K562 (cell line): ENCODE measurements around the gene LCE1A. TPM values are rescaled to one million over a fixed set of nuclear protein-coding genes. Genes with fewer than 3 reads are reported as not detected.

Experiments
- ATAC-seq: fragments of 200-7000 bp; cut with Tn5 transposase; 3 replicates; pipeline ENCODE4 v1.9.1; 2020; ENCODE audit warnings: moderate library complexity
- BruUV-seq: library from RNA; stranded (reverse); fragments of 400-500 nt; replicated peaks from 2 replicates; lab custom pipeline; 2021; lab: Mats Ljungman, UMichigan
- CTCF ChIA-PET: fragments of 300-600 bp; formaldehyde crosslinking; extraction: SDS; loops from one replicate; lab custom pipeline; 2021; ENCODE audit warnings: low intra/inter-chr PET ratio; lab: Yijun Ruan, JAX
- POLR2A ChIA-PET: fragments of 300-600, 350-650 bp; sonication (Branson Sonifier 250); formaldehyde crosslinking; extraction: SDS; loops from one replicate; lab custom pipeline; 2021; ENCODE audit warnings: antibody characterized with exemption, inconsistent platforms; lab: Yijun Ruan, JAX
- DNase-seq, 4 experiments: peaks; one replicate each; pipeline versions ENCODE4 v3.0.0 to v3.0.0-alpha.2; 2011 to 2018; ENCODE audit warnings: low spot score in 3 of 4, mixed read lengths in 3 of 4; ENCODE audit errors: extremely low read depth in 1 of 4
- FAIRE-seq: peaks from 2 replicates; lab custom pipeline; 2011; peaks lifted over from hg19 to GRCh38; lab: Jason Lieb, UNC
- H2AFZ ChIP-seq: 2 replicates; pipeline ENCODE4 v1.6.0; 2011; ENCODE audit warnings: low read depth, low read length, control low read depth, inconsistent platforms
- H3K27ac ChIP-seq: fragments of 200-600 bp; 3 replicates; pipeline ENCODE4 v1.8.0; 2011; ENCODE audit warnings: low read depth, mild to moderate bottlenecking, control low read depth, inconsistent platforms, low read length, moderate library complexity, mixed read lengths; ENCODE audit errors: extremely low read depth
- H3K27me3 ChIP-seq, 2 experiments: fragments of 300-600 bp in 1 of 2; 2 replicates in 1 of 2; 3 replicates in 1 of 2; pipeline versions ENCODE4 v1.6.0 to v1.8.0; 2011; ENCODE audit warnings: inconsistent platforms in 2 of 2, low read length in 2 of 2, mild to moderate bottlenecking in 1 of 2, mixed read lengths in 1 of 2, moderate library complexity in 1 of 2; ENCODE audit not compliant: control insufficient read depth in 2 of 2, insufficient read depth in 2 of 2
- H3K36me3 ChIP-seq: fragments of 300-600 bp; 3 replicates; pipeline ENCODE4 v1.8.0; 2011; ENCODE audit warnings: mild to moderate bottlenecking, low read length, inconsistent platforms; ENCODE audit not compliant: control insufficient read depth, insufficient read depth
- H3K4me1 ChIP-seq, 2 experiments: fragments of 200-600 bp in 1 of 2; replicated peaks in 1 of 2; 2 replicates in 1 of 2; 3 replicates in 1 of 2; pipeline versions ENCODE4 v1.5.1 to v1.8.0; 2011; ENCODE audit warnings: inconsistent platforms in 2 of 2, low read length in 2 of 2, mild to moderate bottlenecking in 1 of 2, mixed read lengths in 1 of 2, moderate library complexity in 1 of 2; ENCODE audit not compliant: control insufficient read depth in 2 of 2, insufficient read depth in 2 of 2
- H3K4me2 ChIP-seq: 2 replicates; pipeline ENCODE4 v1.6.1; 2011; ENCODE audit warnings: low read length, control low read depth, inconsistent platforms, mixed read lengths; ENCODE audit not compliant: insufficient read depth
- H3K4me3 ChIP-seq: fragments of 200-600 bp; sonication (generic), shearing (Covaris generic); 2 replicates; pipeline ENCODE4 v1.5.1; 2016; ENCODE audit warnings: control low read depth, inconsistent platforms
- H3K79me2 ChIP-seq: fragments of 200-600 bp; 3 replicates; pipeline ENCODE4 v1.8.0; 2011; ENCODE audit warnings: low read length, inconsistent platforms; ENCODE audit not compliant: control insufficient read depth, insufficient read depth
- H3K9ac ChIP-seq, 2 experiments: 2 replicates each; pipeline versions ENCODE4 v1.6.0 to v1.6.1; 2011; ENCODE audit warnings: low read depth in 2 of 2, low read length in 2 of 2, control low read depth in 1 of 2, inconsistent platforms in 1 of 2, mild to moderate bottlenecking in 1 of 2, mixed read lengths in 1 of 2; ENCODE audit not compliant: insufficient read depth in 1 of 2
- H3K9me1 ChIP-seq: one replicate; pipeline ENCODE4 v1.6.0; 2011; ENCODE audit warnings: inconsistent platforms, mild to moderate bottlenecking, low read length, moderate library complexity; ENCODE audit not compliant: control insufficient read depth, insufficient read depth
- H3K9me3 ChIP-seq: replicated peaks from 2 replicates; pipeline ENCODE4 v1.5.1; 2011; ENCODE audit warnings: low read depth, low read length, inconsistent platforms; ENCODE audit not compliant: control insufficient read depth, insufficient read depth
- H4K20me1 ChIP-seq: replicated peaks from 2 replicates; pipeline ENCODE4 v1.6.1; 2011; ENCODE audit warnings: low read length, inconsistent platforms, mixed read lengths; ENCODE audit not compliant: control insufficient read depth, insufficient read depth
- CREB3 ChIP-seq: fragments of 450-650 bp; conservative IDR thresholded peaks from 2 replicates; pipeline ENCODE4 v1.6.1; 2016; ENCODE audit warnings: missing genetic modification characterization, low read depth, mild to moderate bottlenecking, missing compliant biosample characterization, moderate library complexity
- CREM ChIP-seq: IDR thresholded peaks from 2 replicates; pipeline ENCODE4 v1.6.1; 2014; ENCODE audit warnings: antibody characterized with exemption, low read depth
- FOXJ3 ChIP-seq: sonication (generic); formaldehyde crosslinking; IDR thresholded peaks from 2 replicates; pipeline ENCODE4 v1.4.0; 2020; ENCODE audit warnings: mild to moderate bottlenecking, missing genetic modification reagents
- HMGXB4 ChIP-seq: sonication (generic); formaldehyde crosslinking; IDR thresholded peaks from 2 replicates; pipeline ENCODE4 v1.8.1; 2023; ENCODE audit warnings: mild to moderate bottlenecking, missing genetic modification reagents
- LCOR ChIP-seq: sonication (generic); formaldehyde crosslinking; IDR thresholded peaks from 2 replicates; pipeline ENCODE4 v1.8.0; 2022; ENCODE audit warnings: mild to moderate bottlenecking, missing genetic modification reagents
- RAD21 ChIP-seq, 2 experiments: fragments of 250-450 bp in 1 of 2; fragments of 450-650 bp in 1 of 2; sonication (Bioruptor Pico) in 1 of 2; formaldehyde crosslinking in 1 of 2; IDR thresholded peaks in 1 of 2; conservative IDR thresholded peaks in 1 of 2; 2 replicates each; pipeline versions ENCODE4 v1.4.0 to v1.8.0; 2020 to 2022; ENCODE audit warnings: mild to moderate bottlenecking in 2 of 2, moderate library complexity in 1 of 2
- RBM17 ChIP-seq: fragments of 200-400 bp; formaldehyde crosslinking; IDR thresholded peaks from 2 replicates; pipeline ENCODE4 v1.6.1; 2017; ENCODE audit warnings: low read depth, mild to moderate bottlenecking, low read length, borderline replicate concordance
- ZNF124 ChIP-seq: sonication (generic); formaldehyde crosslinking; IDR thresholded peaks from 2 replicates; pipeline ENCODE4 v1.8.1; 2022; ENCODE audit warnings: missing genetic modification reagents
- ZNF436 ChIP-seq: fragments of 250-450, 450-650 bp; sonication (Bioruptor Pico); formaldehyde crosslinking; IDR thresholded peaks from 2 replicates; pipeline ENCODE4 v1.7.0; 2020; ENCODE audit warnings: mild to moderate bottlenecking
- whole genome bisulfite sequencing: fragments of 100-300 bp; shearing (Covaris generic); methylation state at CpG from one replicate; pipeline ENCODE4 v1.1.6; 2016; ENCODE audit warnings: low coverage, mixed read lengths; ENCODE audit not compliant: insufficient coverage; ENCODE audit errors: missing lambda C conversion rate; 5-methylcytosine and 5-hydroxymethylcytosine counted together
- in situ Hi-C: fragments of 300-500 bp; cut with MboI; formaldehyde crosslinking; loops from 4 replicates; pipeline ENCODE4 v1.15.0; 2018; ENCODE audit warnings: inconsistent platforms, mixed read lengths
- intact Hi-C: fragments of 100-400 bp; cut with micrococcal nuclease; formaldehyde crosslinking; loops from 2 replicates; pipeline ENCODE4 v1.14.2; 2022
- polyA plus RNA-seq, 8 experiments: library from polyadenylated mRNA; depleted of rRNA in 4 of 8; stranded (reverse) in 5 of 8; unstranded in 3 of 8; fragments of >200 nt; fragmentation: Nextera tagmentation in 2 of 8; fragmentation: Illumina TruSeq in 1 of 8; extraction: Ambion mirVana in 2 of 8; extraction: Trizol in 1 of 8; gene quantifications; 2 replicates each; pipeline versions ENCODE4 v1.2.1 to v1.2.3, GENCODE V29; 2011 to 2014; ENCODE audit warnings: inconsistent platforms in 1 of 8, missing spikeins in 1 of 8
- total RNA-seq, 7 experiments: library from RNA; depleted of rRNA in 6 of 7; stranded (reverse); fragments of >200 nt in 6 of 7; fragmentation: Illumina TruSeq in 2 of 7; extraction: Trizol in 2 of 7; gene quantifications; 2 replicates each; pipeline versions ENCODE4 v1.2.1 to v1.2.3, GENCODE V29; 2011 to 2021; ENCODE audit warnings: low replicate concordance in 1 of 7

The LCE1A gene
- total and polyA plus RNA-seq, 9 of the 15 experiments (the other 6 are each of a cell fraction or from before 2014, with no cell fraction given) = not detected

GRCh38 chr1:152869808-152870419 lies 42.6 kb downstream of the LCE1A start (continued):
- TF ChIP-seq RBM17 = no peak
- peak; percentile 37; the same call in 1 of the 2 replicates for TF ChIP-seq CREM
- TF ChIP-seq ZNF436 = no peak
- TF ChIP-seq, all 486 proteins: peak for 8

GRCh38 chr1:152870831-152871730 lies 43.8 kb downstream of the LCE1A start:
- Histone ChIP-seq H3K4me2 (no peak overlapping the region), H3K4me3 (no peak overlapping the region), H2AFZ (no peak overlapping the region), H3K9ac (no peak overlapping the region), H3K27ac (no peak overlapping the region), H3K27me3 (no peaks in the 10 kb centered on the region; a peak in 1 of 5 replicates), H4K20me1 (no peaks in the 10 kb centered on the region), H3K9me1 (no peaks in the 10 kb centered on the region), H3K79me2 (no peaks in the 10 kb centered on the region), H3K9me3 (no peaks in the 10 kb centered on the region), H3K36me3 (no peaks in the 10 kb centered on the region), H3K4me1 (no peaks in the 10 kb centered on the region)
- in situ Hi-C loops (loop anchor here (10.0 kb wide), 2 partner anchors 324 to 354 kb away; no protein-coding TSS in a partner anchor), intact Hi-C loops (loop anchor here (2.0 to 10.0 kb wide), 3 partner anchors 162 to 354 kb away; no protein-coding TSS in a partner anchor)
- POLR2A ChIA-PET = interaction anchor here (0.6 kb wide), 1 partner anchor 12 kb away, joined by 3 read pairs; no protein-coding TSS in a partner anchor
- peak; percentile 27 to 51 (median 27) for DNase-seq
- BruUV-seq = no TSS peak
- ATAC-seq = peak; percentile 90
- CTCF ChIA-PET = interaction anchor here (0.5 to 1.6 kb wide), 7 partner anchors 72 to 368 kb away, joined by 3 to 14 read pairs (median 3); no protein-coding TSS in a partner anchor
- whole genome bisulfite sequencing = 0% methylated on average over 17 of the region's 17 CpGs
- FAIRE-seq = no peak
- TF ChIP-seq CREB3 (tag) (no peak), RAD21 (CRISPR knock-in tag; conservative IDR thresholded peaks at IDR 0.05 in 1 of 2, IDR thresholded peaks at IDR 0.05 in 1 of 2) (peak; percentile 53 to 54), FOXJ3 (no peak), HMGXB4 (CRISPR knock-in tag) (no peak), LCOR (CRISPR knock-in tag) (no peak), ZNF124 (CRISPR knock-in tag) (no peak)
